Measurements from ENCODE around the gene ITPR3.

GRCh38 chr6:33726696-33727095 is 105.6 kb downstream of the ITPR3 start:
- TF ChIP-seq CTCF (conservative IDR thresholded peaks at IDR 0.05; ENCODE audit: low read length), result no peak
- TF ChIP-seq EZH2phosphoT487 (IDR thresholded peaks at IDR 0.05; ENCODE audit: borderline replicate concordance, low read depth, low read length), result no peak
